ENCODE data around the gene BRIP1.

- TF ChIP-seq EZH2 (IDR thresholded peaks at IDR 0.05; ENCODE audit: insufficient read depth, poor library complexity, severe bottlenecking) (no peak), EZH2phosphoT487 (IDR thresholded peaks at IDR 0.05; ENCODE audit: insufficient read depth, low read depth) (no peak)
Observed at GRCh38 chr17:61724777-61725176, 138.6 kb downstream of the BRIP1 start.

Data from GM23248 (cell line).